Activated CD8-positive, alpha-beta memory T cell treated with anti-CD3 and anti-CD28 coated beads for 36 hours (primary cell): ENCODE measurements around the gene EDAR. TPM values are rescaled to one million over a fixed set of nuclear protein-coding genes. Genes with fewer than 3 reads are reported as not detected.

ENCODE experiments used
- CTCF ChIA-PET: fragments of 350-600 bp; sonication (Branson Sonifier 250); formaldehyde crosslinking; loops from one replicate; lab custom pipeline; 2021; ENCODE audit warnings: antibody characterized with exemption; lab: Charles Lee
- POLR2A ChIA-PET: fragments of 350-600 bp; sonication (Branson Sonifier 250); formaldehyde crosslinking; loops from one replicate; lab custom pipeline; 2021; ENCODE audit warnings: antibody characterized with exemption; lab: Charles Lee
- total RNA-seq, 2 experiments: library from RNA; stranded (reverse); gene quantifications; one replicate each; pipeline ENCODE4 v1.2.3, GENCODE V29; 2021

The EDAR gene
- total RNA-seq, 2 experiments from 2014 or later = 0.04 TPM; not detected in 1

DNA sequence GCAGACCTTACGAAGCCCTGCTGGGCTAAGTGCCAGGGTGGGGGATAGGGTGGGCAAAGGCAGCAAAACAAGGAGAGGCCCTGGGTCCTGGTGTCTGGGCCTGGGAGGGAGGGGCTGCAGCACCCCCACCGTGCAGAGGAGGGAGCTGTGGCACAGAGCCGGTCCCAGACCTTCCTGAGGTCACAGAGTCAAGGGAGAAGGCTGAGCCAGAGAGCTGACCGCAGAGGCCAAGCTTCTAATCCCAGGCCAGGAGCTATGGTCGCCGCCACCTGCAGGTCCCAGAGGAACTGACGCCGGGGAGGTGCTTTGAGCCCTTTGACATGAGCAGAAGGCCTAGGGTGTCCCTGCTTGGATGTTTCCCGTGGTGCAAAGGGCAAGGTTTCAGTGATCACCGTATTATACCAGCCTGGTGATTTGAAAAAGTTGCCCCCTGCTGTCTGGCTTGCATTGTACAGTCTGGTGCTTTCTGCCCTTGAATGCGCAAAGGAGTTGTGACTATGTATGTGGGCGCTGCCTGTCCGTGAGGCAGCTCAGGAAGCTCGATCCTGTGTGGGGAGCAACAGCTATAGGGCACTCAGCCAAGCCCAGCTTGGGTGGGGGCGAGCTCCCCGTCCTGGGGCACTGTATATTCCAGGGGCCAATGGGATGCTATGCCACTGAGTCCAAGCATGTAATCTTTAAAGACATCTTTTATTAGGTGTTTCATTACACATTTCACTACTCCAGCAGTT lies 44.3 kb downstream of the EDAR start:
- CTCF ChIA-PET = no interaction called here
- POLR2A ChIA-PET = no interaction called here

- ChIA-PET CTCF (no interaction called here), POLR2A (no interaction called here)
Observed at GRCh38 chr2:108943751-108944150, 45.3 kb downstream of the EDAR start.

GRCh38 chr2:108942888-108943287 lies 46.1 kb downstream of the EDAR start:
- CTCF ChIA-PET = no interaction called here
- POLR2A ChIA-PET = no interaction called here

DNA sequence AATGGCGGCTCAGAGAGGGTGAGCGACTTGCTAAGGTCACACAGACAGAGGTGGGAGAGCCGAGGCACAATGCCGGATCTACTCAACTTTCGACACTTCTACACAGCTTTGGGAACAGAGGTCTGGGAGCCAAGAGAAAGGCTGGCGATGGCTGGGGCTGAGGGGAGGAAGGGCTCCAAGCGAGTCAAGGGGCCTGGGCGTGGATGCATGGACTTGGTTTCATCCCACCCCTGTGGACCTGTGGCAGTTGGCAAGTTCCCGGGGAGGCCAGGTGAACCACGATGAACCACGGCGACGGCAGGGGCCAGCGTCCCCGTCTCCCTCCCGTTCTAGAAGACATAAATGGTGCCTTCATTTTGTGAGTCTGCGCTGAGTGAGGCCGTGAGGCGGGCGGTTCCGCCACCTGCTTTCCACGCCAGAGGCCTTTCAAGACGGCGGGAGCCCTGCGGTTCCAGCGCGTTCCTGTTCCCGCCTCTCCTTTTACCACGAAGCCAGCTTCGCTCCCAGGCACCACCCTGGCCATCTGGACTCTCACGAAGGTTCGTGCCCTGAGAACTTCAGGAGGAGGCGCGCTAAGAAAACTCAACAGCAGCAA lies 46.7 kb downstream of the EDAR start:
- ChIA-PET CTCF (no interaction called here), POLR2A (no interaction called here)

DNA sequence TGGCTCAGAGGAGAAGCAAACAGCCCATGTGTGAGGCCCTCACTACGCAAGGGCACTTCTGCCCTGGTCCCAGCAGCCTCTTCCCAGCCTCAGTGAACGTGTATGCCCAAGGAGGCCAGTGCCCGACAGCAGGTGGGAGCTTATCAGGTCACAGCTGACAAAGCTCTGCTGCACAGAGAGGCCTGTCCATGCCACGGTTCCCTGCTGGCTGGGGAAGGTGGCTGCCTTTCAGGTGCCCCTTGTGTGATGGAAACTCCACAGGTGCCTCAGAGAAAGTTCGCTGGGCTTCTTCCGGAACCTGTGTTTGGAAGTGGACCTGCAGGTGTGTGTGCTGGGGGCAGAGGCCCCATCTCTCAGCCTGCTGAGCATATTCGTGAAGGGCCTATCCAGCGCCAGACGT lies 47.3 kb downstream of the EDAR start:
- ChIA-PET POLR2A (no interaction called here), CTCF (interaction anchor here (1.5 kb wide), 1 partner anchor 12 kb away, joined by 3 read pairs; no protein-coding TSS in a partner anchor)

- POLR2A ChIA-PET = no interaction called here
- CTCF ChIA-PET = interaction anchor here (1.5 kb wide), 1 partner anchor 12 kb away, joined by 3 read pairs; no protein-coding TSS in a partner anchor
Observed at GRCh38 chr2:108941161-108941665, 47.8 kb downstream of the EDAR start.

DNA sequence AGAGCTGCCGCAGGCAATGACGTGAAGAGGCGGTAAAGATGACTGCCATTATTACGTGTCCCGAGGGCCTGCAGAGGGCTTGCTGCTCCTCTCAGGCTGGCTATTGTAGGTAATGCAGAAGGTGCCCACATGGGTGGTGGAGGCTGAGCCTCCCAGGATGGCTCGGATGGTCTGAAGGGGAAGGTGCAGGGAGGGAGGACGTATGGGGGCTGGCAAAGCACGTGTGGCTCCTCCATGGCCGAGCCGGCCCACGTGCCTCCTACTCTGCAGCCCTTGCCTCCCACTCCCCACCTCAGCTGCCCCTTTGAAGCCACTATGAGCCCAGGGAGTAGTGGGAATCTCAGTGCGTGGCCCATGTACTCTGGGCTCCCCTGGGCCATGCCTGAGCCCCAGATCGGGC lies 48.9 kb downstream of the EDAR start:
- CTCF ChIA-PET = interaction anchor here (1.5 kb wide), 1 partner anchor 11 kb away, joined by 3 read pairs; no protein-coding TSS in a partner anchor

GRCh38 chr2:108938077-108938710 lies 50.8 kb downstream of the EDAR start:
- POLR2A ChIA-PET = no interaction called here
- CTCF ChIA-PET = no interaction called here

More for the DNA sequence above, 48.9 kb downstream of the EDAR start:
- POLR2A ChIA-PET = no interaction called here

- ChIA-PET POLR2A (no interaction called here), CTCF (no interaction called here)
Observed at GRCh38 chr2:108937367-108938017, 51.5 kb downstream of the EDAR start.

- ChIA-PET CTCF (no interaction called here), POLR2A (no interaction called here)
Observed at GRCh38 chr2:108936866-108937265, 52.2 kb downstream of the EDAR start.

DNA sequence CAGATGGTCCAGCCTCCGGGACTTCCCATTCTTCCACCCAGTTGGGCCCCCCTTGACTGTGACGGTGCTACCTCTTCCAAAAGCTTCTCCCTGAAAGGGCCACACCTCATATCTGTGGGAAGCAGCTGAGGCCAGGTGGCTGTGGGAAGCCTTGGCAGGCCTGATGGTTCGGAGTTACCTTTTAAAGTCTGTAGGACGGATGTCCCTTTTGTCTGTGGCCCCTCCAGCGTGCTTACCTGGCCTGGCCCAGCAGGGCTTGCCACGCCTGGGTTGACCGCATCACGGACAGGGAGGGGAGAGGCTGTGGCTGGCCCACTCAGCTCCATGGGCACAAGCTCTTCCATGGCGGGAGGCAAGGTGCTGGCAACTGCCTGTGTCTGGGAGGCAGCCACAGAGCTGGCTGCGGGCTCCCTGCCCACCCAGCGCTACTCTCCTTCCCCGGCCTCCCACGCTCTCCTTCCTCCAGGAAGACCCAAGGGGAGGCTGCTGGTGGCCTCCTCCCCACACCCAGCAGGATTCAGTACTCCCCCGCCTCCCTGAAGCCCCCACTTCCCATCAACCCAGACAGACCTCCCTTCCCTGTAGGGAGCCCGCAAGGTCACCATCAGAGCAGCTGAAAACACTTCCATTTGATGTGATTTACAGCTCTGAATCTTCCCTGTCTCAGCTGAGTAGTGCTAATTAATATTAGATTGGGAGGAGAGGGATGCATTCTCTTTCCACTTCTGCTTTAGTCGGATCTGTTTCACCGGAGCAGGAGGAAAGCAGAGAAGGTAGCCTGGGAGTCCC lies 52.8 kb downstream of the EDAR start:
- CTCF ChIA-PET = no interaction called here
- POLR2A ChIA-PET = no interaction called here

DNA sequence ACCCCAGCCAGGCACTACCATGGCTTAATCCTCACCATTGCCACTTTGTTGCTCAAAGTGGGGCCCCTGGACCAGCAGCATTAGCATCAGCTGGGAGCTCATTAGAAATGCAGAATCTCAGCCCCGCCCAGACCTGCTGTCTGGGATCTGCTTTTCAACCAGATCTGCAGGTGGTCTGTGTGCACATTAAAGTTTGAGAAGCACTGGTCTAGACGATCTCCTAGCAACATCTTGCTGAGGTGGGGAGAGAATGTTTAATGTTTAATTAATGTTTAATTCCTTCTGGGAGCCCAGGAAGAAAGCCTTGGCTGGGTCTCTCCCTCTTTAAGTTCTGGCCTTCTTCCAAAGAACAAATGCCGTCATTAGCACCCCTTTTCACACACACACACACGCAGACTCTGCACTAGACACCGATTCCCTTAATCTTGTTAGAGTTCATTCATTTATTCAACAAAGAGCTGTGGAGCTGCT lies 53.7 kb downstream of the EDAR start:
- POLR2A ChIA-PET = no interaction called here
- CTCF ChIA-PET = no interaction called here

GRCh38 chr2:108934583-108935245 lies 54.3 kb downstream of the EDAR start:
- POLR2A ChIA-PET = no interaction called here
- CTCF ChIA-PET = no interaction called here

DNA sequence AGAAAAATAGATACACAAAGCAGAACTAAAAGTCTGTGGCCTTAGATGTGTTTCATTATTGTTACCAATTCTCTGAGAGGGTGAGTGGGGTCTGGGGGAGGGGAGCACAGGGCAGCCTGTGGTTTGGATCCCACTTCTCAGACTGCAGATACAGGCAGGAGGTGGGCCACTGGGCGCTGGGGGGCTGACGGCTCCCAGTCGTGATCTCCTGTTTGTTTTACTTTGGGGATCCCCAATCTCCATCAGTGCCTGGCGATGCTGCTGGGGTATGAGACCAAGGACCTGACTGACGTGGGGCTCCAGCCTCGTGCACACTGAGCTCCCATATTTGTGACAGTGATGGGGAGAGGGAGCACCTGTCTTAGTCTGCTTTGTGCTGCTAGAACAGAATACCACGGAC lies 54.9 kb downstream of the EDAR start:
- POLR2A ChIA-PET = no interaction called here
- CTCF ChIA-PET = no interaction called here

GRCh38 chr2:108933691-108934117 lies 55.3 kb downstream of the EDAR start:
- POLR2A ChIA-PET = no interaction called here
- CTCF ChIA-PET = no interaction called here

GRCh38 chr2:108932736-108933332 lies 56.2 kb downstream of the EDAR start:
- ChIA-PET POLR2A (no interaction called here), CTCF (no interaction called here)

- CTCF ChIA-PET = no interaction called here
- POLR2A ChIA-PET = no interaction called here
Observed at GRCh38 chr2:108931372-108931771, 57.6 kb downstream of the EDAR start.

DNA sequence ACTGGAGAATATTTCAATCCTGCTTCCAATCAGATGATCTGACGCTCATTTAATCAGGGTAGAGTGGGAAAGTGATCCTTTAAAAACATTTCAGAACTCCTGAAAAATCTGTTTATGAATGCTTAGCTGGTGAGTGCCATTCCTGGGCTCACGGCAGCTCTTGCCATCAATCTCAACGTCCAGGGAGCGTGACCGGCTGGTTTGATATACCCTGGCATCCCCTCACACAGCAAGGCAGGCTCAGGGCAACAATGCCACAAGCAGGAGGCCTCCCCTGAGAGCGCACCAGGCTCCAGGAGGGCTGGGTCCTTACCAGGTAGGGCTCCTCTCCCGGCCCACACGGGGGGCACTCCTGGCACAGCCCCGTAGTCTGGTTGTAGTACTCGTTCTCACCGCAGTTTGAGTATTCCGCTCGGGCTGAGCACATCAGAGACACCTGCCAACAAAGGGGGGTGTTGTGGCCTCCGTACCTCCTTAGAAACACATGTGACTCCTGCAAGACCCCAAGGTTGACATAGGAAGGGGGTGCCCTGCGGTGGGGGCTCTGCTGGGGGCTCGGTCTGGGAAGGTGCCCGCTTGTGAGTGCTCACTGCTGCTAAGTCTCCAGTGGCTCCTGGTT lies 59.1 kb downstream of the EDAR start:
- POLR2A ChIA-PET = no interaction called here
- CTCF ChIA-PET = interaction anchor here (0.6 to 1.1 kb wide), 2 partner anchors 11 to 73 kb away, joined by 3 read pairs; no protein-coding TSS in a partner anchor
